Renal cortical epithelial cell (primary cell): ENCODE measurements around the gene SLC38A8. TPM values are rescaled to one million over a fixed set of nuclear protein-coding genes. Genes with fewer than 3 reads are reported as not detected.
A peak's percentile ranks its signal among the peaks of the same experiment; 100 is the strongest.

Experiments
- DNase-seq: peaks from one replicate; pipeline ENCODE4 v3.0.0-alpha.2; 2011; ENCODE audit warnings: low read depth
- total RNA-seq: library from RNA; depleted of rRNA; stranded (reverse); fragments of >200 nt; gene quantifications from 2 replicates; pipeline ENCODE4 v1.2.3, GENCODE V29; 2014

Gene SLC38A8
- total RNA-seq, 1 donor from 2014 or later, result not detected

GRCh38 chr16:84032458-84033178, 10.0 kb downstream of the SLC38A8 start:
- no peak for DNase-seq

GRCh38 chr16:84031556-84031955, 11.0 kb downstream of the SLC38A8 start:
- no peak for DNase-seq

- DNase-seq, result no peak
These were observed 13.1 kb downstream of the SLC38A8 start for GRCh38 chr16:84029297-84030047.

- DNase-seq, result no peak
These were observed 15.0 kb downstream of the SLC38A8 start for GRCh38 chr16:84027625-84028024.

- DNase-seq, result no peak
These were observed 16.0 kb downstream of the SLC38A8 start for GRCh38 chr16:84026606-84027005.

- DNase-seq, result no peak
These were observed 17.7 kb downstream of the SLC38A8 start for GRCh38 chr16:84024854-84025253.

- DNase-seq, result no peak
These were observed 20.0 kb downstream of the SLC38A8 start for GRCh38 chr16:84022644-84023043.

- no peak for DNase-seq
These were observed 21.1 kb downstream of the SLC38A8 start for GRCh38 chr16:84021488-84021887.

- DNase-seq, result no peak
These were observed 22.2 kb downstream of the SLC38A8 start for GRCh38 chr16:84020353-84020752.

- DNase-seq, result no peak
These were observed 23.9 kb downstream of the SLC38A8 start for GRCh38 chr16:84018710-84019109.

- DNase-seq, result no peak
These were observed 26.1 kb downstream of the SLC38A8 start for GRCh38 chr16:84016477-84016876.

- no peak for DNase-seq
These were observed 27.2 kb downstream of the SLC38A8 start for GRCh38 chr16:84015399-84015798.

GRCh38 chr16:84014570-84015327, 27.8 kb downstream of the SLC38A8 start:
- no peak for DNase-seq

GRCh38 chr16:84013787-84014569, 28.6 kb downstream of the SLC38A8 start:
- DNase-seq, result peak; percentile 67

GRCh38 chr16:84009282-84009681, 33.3 kb downstream of the SLC38A8 start:
- no peak for DNase-seq

GRCh38 chr16:84007965-84008364, 34.6 kb downstream of the SLC38A8 start:
- no peak for DNase-seq

- no peak for DNase-seq
These were observed 35.1 kb downstream of the SLC38A8 start for GRCh38 chr16:84007520-84007919.

- no peak for DNase-seq
These were observed 37.2 kb downstream of the SLC38A8 start for GRCh38 chr16:84005391-84005790.

GRCh38 chr16:84004442-84004841, 38.2 kb downstream of the SLC38A8 start:
- no peak for DNase-seq

GRCh38 chr16:84003038-84003437, 39.6 kb downstream of the SLC38A8 start:
- DNase-seq, result no peak

GRCh38 chr16:84001726-84002125, 40.9 kb downstream of the SLC38A8 start:
- DNase-seq, result no peak
